GM12801 (cell line): ENCODE results near the gene ADK.

Experiments used
- TF ChIP-seq, protein P1 (sequence below): IDR thresholded peaks from one replicate; pipeline ENCODE4 v1.5.1; 2011; ENCODE audit warnings: control low read depth; ENCODE audit not compliant: insufficient read length; ENCODE audit errors: extremely low read depth

Gene ADK

GRCh38 chr10:74177140-74177677 lies 26.2 kb downstream of the ADK start:
- TF ChIP-seq, protein P1, sequence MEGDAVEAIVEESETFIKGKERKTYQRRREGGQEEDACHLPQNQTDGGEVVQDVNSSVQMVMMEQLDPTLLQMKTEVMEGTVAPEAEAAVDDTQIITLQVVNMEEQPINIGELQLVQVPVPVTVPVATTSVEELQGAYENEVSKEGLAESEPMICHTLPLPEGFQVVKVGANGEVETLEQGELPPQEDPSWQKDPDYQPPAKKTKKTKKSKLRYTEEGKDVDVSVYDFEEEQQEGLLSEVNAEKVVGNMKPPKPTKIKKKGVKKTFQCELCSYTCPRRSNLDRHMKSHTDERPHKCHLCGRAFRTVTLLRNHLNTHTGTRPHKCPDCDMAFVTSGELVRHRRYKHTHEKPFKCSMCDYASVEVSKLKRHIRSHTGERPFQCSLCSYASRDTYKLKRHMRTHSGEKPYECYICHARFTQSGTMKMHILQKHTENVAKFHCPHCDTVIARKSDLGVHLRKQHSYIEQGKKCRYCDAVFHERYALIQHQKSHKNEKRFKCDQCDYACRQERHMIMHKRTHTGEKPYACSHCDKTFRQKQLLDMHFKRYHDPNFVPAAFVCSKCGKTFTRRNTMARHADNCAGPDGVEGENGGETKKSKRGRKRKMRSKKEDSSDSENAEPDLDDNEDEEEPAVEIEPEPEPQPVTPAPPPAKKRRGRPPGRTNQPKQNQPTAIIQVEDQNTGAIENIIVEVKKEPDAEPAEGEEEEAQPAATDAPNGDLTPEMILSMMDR = no peak

DNA sequence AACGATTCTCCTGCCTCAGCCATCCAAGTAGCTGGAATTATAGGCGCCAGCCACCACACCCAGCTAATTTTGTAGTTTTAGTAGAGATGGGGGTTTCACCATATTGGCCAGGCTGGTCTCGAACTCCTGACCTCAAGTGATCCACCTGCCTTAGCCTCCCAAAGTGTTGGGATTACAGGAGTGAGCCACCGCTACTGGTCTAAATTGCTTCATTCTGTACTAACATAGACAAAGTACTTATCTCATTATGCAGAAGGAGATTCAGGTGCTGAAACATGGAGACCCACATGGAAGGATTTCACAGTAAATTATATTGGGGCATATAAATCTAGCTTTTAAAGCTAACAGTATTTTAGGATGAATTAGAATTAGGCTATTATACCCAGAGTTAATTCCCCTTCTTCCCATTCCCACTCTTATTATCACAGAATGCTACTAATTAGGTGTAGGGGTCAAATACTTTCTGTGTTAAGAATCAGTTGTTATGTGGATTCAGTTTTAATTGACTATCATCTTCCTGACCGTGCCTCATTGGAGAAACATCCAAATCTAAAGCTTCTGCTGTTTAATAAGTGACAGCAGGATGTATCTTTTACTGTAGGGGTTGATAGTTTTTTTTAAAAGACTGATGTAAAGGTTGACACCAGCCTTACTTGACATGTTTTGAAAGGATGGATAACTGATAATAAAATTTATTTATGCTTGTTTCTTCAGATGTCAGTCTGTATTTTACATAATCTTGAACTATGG lies 27.2 kb downstream of the ADK start:
- TF ChIP-seq, protein P1 = no peak

DNA sequence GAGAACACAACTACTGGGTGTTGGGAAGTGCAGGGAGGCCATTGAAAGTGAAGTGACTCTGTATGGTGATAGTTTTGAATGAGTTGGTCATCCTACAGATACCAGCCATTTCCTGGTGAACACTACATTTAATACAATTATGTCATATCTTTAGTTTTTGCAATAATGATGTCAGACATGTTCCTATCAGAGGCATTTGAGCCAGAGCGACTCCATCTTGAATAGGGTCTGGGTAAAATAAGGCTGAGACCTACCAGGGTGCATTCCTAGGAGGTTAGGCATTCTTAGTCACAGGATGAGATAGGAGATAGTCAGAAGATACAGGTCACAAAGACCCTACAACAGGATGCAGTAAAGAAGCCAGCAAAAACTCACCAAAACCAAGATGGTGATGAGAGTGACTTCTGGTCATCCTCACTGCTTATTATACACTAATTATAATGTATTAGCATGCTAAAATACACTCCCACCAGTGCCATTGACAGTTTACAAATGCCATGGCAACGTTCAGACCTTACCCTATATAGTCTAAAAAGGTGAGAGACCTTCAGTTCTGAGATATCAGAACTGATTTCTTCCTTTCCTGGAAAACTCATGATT lies 28.2 kb downstream of the ADK start:
- TF ChIP-seq, protein P1 = no peak

- TF ChIP-seq, protein P1 = no peak
Observed at GRCh38 chr10:74186678-74187077, 35.7 kb downstream of the ADK start.

- TF ChIP-seq, protein P1 = no peak
Observed at GRCh38 chr10:74187237-74187636, 36.2 kb downstream of the ADK start.

- TF ChIP-seq, protein P1 = no peak
Observed at GRCh38 chr10:74189999-74190421, 39.0 kb downstream of the ADK start.

GRCh38 chr10:74190494-74190893 lies 39.5 kb downstream of the ADK start:
- TF ChIP-seq, protein P1 = no peak
